ENCODE data around the gene ZNF132. TPM values are rescaled to one million over a fixed set of nuclear protein-coding genes. Genes with fewer than 3 reads are reported as not detected.
A peak's percentile ranks its signal among the peaks of the same experiment; 100 is the strongest.

ZNF132 gene
- total RNA-seq, 1 experiment from 2014 or later = 2.4 TPM

DNA sequence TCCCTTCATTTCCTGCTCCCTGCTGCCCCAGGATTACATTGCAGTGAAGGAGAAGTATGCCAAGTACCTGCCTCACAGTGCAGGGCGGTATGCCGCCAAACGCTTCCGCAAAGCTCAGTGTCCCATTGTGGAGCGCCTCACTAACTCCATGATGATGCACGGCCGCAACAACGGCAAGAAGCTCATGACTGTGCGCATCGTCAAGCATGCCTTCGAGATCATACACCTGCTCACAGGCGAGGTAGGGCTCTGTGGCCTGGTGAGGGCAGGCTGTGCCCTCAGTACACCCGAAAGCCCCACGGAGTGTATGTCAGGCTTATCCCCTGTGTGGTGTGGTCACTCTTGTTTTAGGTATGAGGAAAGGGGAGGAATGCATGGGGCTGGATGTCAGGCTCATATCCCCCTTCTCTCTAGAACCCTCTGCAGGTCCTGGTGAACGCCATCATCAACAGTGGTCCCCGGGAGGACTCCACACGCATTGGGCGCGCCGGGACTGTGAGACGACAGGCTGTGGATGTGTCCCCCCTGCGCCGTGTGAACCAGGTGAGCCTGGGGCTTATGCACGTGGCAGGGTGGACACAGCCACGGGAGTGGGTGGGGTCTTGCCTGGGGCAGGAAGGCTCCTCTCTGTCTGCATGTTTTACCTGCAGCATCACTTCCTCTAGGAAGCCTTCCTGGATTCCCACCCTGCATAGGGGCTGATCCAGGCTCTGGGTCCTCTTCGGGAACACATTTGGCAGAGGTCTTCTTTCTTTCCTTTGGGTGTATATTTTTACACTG lies 46.8 kb downstream of the ZNF132 start:
- no peak for DNase-seq (ENCODE audit: extremely low read depth, low read depth)

- DNase-seq (ENCODE audit: extremely low read depth, low read depth) = no peak
These were observed 51.8 kb downstream of the ZNF132 start for GRCh38 chr19:58388175-58388526.

- no peak for DNase-seq (ENCODE audit: extremely low read depth, low read depth)
These were observed 52.4 kb downstream of the ZNF132 start for GRCh38 chr19:58387338-58388174.

GRCh38 chr19:58386576-58387337 lies 53.2 kb downstream of the ZNF132 start, which contains the start of gene RPS5:
TSS of gene RPS5 (plus strand) at chr19:58387269. CDS start at chr19:58388138, 869 bp downstream.
- peak; percentile 96 for DNase-seq (ENCODE audit: extremely low read depth, low read depth)

DNA sequence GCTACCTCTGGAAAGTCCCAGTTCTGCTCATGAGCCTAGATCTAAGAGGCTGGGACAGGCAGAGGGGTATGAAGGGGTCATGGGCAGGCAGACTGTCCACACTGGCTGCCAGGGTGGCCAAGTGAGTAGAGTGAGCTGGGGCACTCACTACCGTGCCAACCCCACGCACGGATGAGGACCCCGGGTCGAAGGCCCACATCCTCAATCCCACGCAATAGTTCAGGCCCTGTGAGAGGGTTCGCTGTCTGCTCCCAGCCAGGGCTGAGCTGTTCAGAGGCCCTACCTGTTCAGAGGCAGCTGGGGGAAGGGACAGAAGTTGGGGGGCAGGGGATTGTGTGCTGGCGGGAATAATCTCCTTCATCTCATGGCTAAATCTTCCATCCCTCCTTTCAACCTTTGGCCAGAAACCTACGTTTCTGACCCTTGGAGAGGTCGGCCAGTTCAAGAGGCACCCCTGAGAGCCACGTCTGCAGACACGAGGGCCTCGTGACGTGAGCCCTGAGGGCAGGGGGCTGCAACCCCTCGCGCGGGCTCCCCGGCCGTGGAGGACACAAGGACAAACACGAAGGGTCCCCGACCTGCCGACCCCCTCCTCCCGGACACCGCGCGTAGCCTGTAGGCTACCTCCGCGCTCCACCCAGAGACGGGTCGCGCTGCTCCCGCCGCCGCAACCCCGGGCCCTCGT lies 53.9 kb downstream of the ZNF132 start:
- no peak for DNase-seq (ENCODE audit: extremely low read depth, low read depth)

GRCh38 chr19:58385313-58385890 lies 54.6 kb downstream of the ZNF132 start:
- no peak for DNase-seq (ENCODE audit: extremely low read depth, low read depth)

DNA sequence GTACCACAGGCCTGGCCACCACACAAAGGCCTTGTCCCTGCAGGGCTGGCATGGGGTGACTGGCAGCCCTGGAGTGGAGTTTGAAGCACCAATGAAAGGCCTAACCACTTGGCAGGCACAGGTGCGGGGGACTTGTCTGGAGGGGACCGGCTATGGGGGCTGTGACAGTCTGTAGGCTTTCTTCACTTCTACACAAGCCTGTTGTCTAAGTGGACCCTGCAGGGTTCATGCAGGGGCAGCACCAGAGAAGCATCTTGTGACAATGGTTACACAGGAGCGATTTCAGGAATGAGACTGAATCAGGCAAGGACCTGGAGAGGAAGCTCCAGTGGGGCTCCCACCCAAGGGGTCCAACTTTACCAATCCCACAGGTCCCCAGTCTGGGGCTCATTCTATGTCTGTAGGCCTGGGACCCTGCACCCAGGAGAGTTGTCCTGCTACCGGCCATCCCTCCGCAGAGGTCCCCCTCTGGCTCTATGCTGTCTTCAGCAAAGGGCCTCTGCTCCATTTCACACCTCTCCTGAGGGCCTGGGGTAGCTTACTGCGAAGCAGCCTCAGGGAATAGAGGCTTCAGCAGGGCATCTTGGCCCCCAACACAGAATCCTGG lies 56.9 kb downstream of the ZNF132 start:
- no peak for DNase-seq (ENCODE audit: extremely low read depth, low read depth)

Small RNA genes lying within 50 kb of the gene (small RNA-seq; reads per million reads assigned to genes)
- gene MIR4754 (0 reads per million in 2 experiments), gene RNU6-1337P (0 reads per million in 2 experiments)

Other genes with a start within 250 kb of the ZNF132 start
- 40.4 and 43.4 TPM in 2 replicates for gene ZNF544, start 211.2 kb downstream of the ZNF132 start, total RNA-seq (2014; rRNA removed; shearing (Covaris generic))
- 5.3 and 6.7 TPM in 2 replicates for gene ZNF8, start 161.2 kb downstream of the ZNF132 start, total RNA-seq (2014; rRNA removed; shearing (Covaris generic))
- 42.4 and 43.2 TPM in 2 replicates for gene ERVK3-1, start 134.8 kb downstream of the ZNF132 start, total RNA-seq (2014; rRNA removed; shearing (Covaris generic))
- gene ZSCAN22, start 113.2 kb downstream of the ZNF132 start, total RNA-seq (2014; rRNA removed; shearing (Covaris generic)) = 2.4 and 2.5 TPM in 2 replicates
- gene A1BG, start 86.7 kb downstream of the ZNF132 start, total RNA-seq (2014; rRNA removed; shearing (Covaris generic)) = 4.1 and 9.1 TPM in 2 replicates
- 2.1 TPM in 2 replicates for gene ZNF497, start 77.4 kb downstream of the ZNF132 start, total RNA-seq (2014; rRNA removed; shearing (Covaris generic))
- gene ZNF837, start 59.1 kb downstream of the ZNF132 start, total RNA-seq (2014; rRNA removed; shearing (Covaris generic)) = 0.30 and 0.78 TPM in 2 replicates
- 1,933 and 2,287 TPM in 2 replicates for gene RPS5, start 52.9 kb downstream of the ZNF132 start, total RNA-seq (2014; rRNA removed; shearing (Covaris generic))
- 0.26 TPM in 1 of 2 replicates, not detected in the other for gene RNF225, start 44.5 kb downstream of the ZNF132 start, total RNA-seq (2014; rRNA removed; shearing (Covaris generic))
- 14.7 and 15.7 TPM in 2 replicates for gene ZNF584, start 31.5 kb downstream of the ZNF132 start, total RNA-seq (2014; rRNA removed; shearing (Covaris generic))
- gene ZNF324B, start 11.5 kb upstream of the ZNF132 start, total RNA-seq (2014; rRNA removed; shearing (Covaris generic)) = 2.8 and 3.0 TPM in 2 replicates
- gene ZNF324, start 26.9 kb upstream of the ZNF132 start, total RNA-seq (2014; rRNA removed; shearing (Covaris generic)) = 3.1 and 4.7 TPM in 2 replicates
- gene ZNF446, start 36.2 kb upstream of the ZNF132 start, total RNA-seq (2014; rRNA removed; shearing (Covaris generic)) = 3.7 and 5.1 TPM in 2 replicates
- gene SLC27A5, start 71.8 kb upstream of the ZNF132 start, total RNA-seq (2014; rRNA removed; shearing (Covaris generic)) = 20.5 and 27.8 TPM in 2 replicates
- 3.8 and 4.9 TPM in 2 replicates for gene ZBTB45, start 79.7 kb upstream of the ZNF132 start, total RNA-seq (2014; rRNA removed; shearing (Covaris generic))
- gene TRIM28, start 103.9 kb upstream of the ZNF132 start, total RNA-seq (2014; rRNA removed; shearing (Covaris generic)) = 246 and 252 TPM in 2 replicates
- 102 and 105 TPM in 2 replicates for gene CHMP2A, start 115.0 kb upstream of the ZNF132 start, total RNA-seq (2014; rRNA removed; shearing (Covaris generic))
- 90.5 and 94.6 TPM in 2 replicates for gene UBE2M, start 118.5 kb upstream of the ZNF132 start, total RNA-seq (2014; rRNA removed; shearing (Covaris generic))
- 16.5 and 20.8 TPM in 2 replicates for gene MZF1, start 133.2 kb upstream of the ZNF132 start, total RNA-seq (2014; rRNA removed; shearing (Covaris generic))